NCI-H2081 treated with DMSO at 0.1 percent for 48 hours (cell line): Measurements from ENCODE around the gene ARFGAP3.
"Not testable (repeated sequence)": the region's sequence is repeated elsewhere in the genome, so short reads cannot be mapped to it uniquely, and the experiment has no call there.

ENCODE experiments used
- DNase-seq: peaks from one replicate; lab custom pipeline; 2025; lab: John Stamatoyannopoulos, UW

The ARFGAP3 gene

GRCh38 chr22:42768385-42769035, 88.6 kb downstream of the ARFGAP3 start:
- DNase-seq: no peak

- no peak for DNase-seq
Observed at GRCh38 chr22:42766860-42767259, 90.2 kb downstream of the ARFGAP3 start.

GRCh38 chr22:42764895-42765363, 92.1 kb downstream of the ARFGAP3 start:
- DNase-seq: no peak

- no peak for DNase-seq
Observed at GRCh38 chr22:42763965-42764480, 93.0 kb downstream of the ARFGAP3 start.

- DNase-seq: no peak
Observed at GRCh38 chr22:42760806-42761565, 96.1 kb downstream of the ARFGAP3 start.

GRCh38 chr22:42758931-42759629, 98.0 kb downstream of the ARFGAP3 start:
- no peak for DNase-seq

GRCh38 chr22:42755553-42755952, 101.5 kb downstream of the ARFGAP3 start:
- not testable (repeated sequence) for DNase-seq

GRCh38 chr22:42755121-42755520, 102.0 kb downstream of the ARFGAP3 start:
- not testable (repeated sequence) for DNase-seq

- DNase-seq: no peak
Observed at GRCh38 chr22:42754658-42755057, 102.4 kb downstream of the ARFGAP3 start.

- no peak for DNase-seq
Observed at GRCh38 chr22:42752912-42753311, 104.2 kb downstream of the ARFGAP3 start.

GRCh38 chr22:42752230-42752746, 104.8 kb downstream of the ARFGAP3 start:
- no peak for DNase-seq

GRCh38 chr22:42750421-42750820, 106.7 kb downstream of the ARFGAP3 start:
- not testable (repeated sequence) for DNase-seq

- DNase-seq: no peak
Observed at GRCh38 chr22:42747701-42748513, 109.2 kb downstream of the ARFGAP3 start.
